GM23338 (cell line): ENCODE data around the gene UNKL.

Experiments used
- EZH2 ChIP-seq: fragments of 200-600 bp; sonication (generic); IDR thresholded peaks from one replicate; pipeline ENCODE4 v1.8.0; 2017; ENCODE audit warnings: antibody characterized with exemption, mild to moderate bottlenecking, low read depth; ENCODE audit not compliant: unreplicated experiment
- EZH2phosphoT487 ChIP-seq: fragments of 200-600 bp; sonication (generic); IDR thresholded peaks from one replicate; pipeline ENCODE4 v1.8.1; 2018; ENCODE audit warnings: antibody characterized with exemption; ENCODE audit not compliant: unreplicated experiment
- POLR2AphosphoS5 ChIP-seq: IDR thresholded peaks from 2 replicates; pipeline ENCODE4 v1.6.1; 2016; ENCODE audit warnings: antibody characterized with exemption, low read depth
- TF ChIP-seq, protein P1 (sequence below), 2 experiments: fragments of 200-600 bp in 1 of 2; sonication (generic) in 1 of 2; conservative IDR thresholded peaks; 2 replicates each; pipeline versions ENCODE4 v1.5.1 to v1.6.1; 2016 to 2017; ENCODE audit warnings: antibody characterized with exemption in 2 of 2, low read depth in 2 of 2, mild to moderate bottlenecking in 2 of 2, moderate library complexity in 1 of 2

GRCh38 chr16:1443403-1443973 lies 29.0 kb upstream of the UNKL start:
- TF ChIP-seq POLR2AphosphoS5 (no peak), EZH2phosphoT487 (no peak), EZH2 (no peak)
- TF ChIP-seq, protein P1, sequence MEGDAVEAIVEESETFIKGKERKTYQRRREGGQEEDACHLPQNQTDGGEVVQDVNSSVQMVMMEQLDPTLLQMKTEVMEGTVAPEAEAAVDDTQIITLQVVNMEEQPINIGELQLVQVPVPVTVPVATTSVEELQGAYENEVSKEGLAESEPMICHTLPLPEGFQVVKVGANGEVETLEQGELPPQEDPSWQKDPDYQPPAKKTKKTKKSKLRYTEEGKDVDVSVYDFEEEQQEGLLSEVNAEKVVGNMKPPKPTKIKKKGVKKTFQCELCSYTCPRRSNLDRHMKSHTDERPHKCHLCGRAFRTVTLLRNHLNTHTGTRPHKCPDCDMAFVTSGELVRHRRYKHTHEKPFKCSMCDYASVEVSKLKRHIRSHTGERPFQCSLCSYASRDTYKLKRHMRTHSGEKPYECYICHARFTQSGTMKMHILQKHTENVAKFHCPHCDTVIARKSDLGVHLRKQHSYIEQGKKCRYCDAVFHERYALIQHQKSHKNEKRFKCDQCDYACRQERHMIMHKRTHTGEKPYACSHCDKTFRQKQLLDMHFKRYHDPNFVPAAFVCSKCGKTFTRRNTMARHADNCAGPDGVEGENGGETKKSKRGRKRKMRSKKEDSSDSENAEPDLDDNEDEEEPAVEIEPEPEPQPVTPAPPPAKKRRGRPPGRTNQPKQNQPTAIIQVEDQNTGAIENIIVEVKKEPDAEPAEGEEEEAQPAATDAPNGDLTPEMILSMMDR (conservative IDR thresholded peaks at IDR 0.05; ENCODE audit: low read depth in 2 of 2), result no peak
